Tibial artery (tissue), 4 donors: ENCODE results near the gene SP110.

Experiments used
- DNase-seq, 2 donors: peaks; one replicate each; pipeline ENCODE4 v3.0.0-alpha.2; 2019
- H3K27ac ChIP-seq, 2 donors: fragments of 200-600 bp; sonication (generic) in 1 of 2; 1 replicate in 1 of 2; 2 replicates in 1 of 2; pipeline ENCODE4 v1.5.1; 2018 to 2019; ENCODE audit warnings: mild to moderate bottlenecking in 1 of 2
- H3K27me3 ChIP-seq, 2 donors: fragments of 200-600 bp; sonication (generic) in 1 of 2; one replicate each; pipeline versions ENCODE4 v1.5.1 to v1.6.0; 2016 to 2019
- H3K36me3 ChIP-seq, 3 donors: fragments of 200-600 bp; sonication (generic) in 2 of 3; one replicate each; pipeline ENCODE4 v1.5.1; 2016 to 2019; ENCODE audit warnings: mild to moderate bottlenecking in 2 of 3
- H3K4me1 ChIP-seq, 4 donors: fragments of 200-600 bp; sonication (generic) in 2 of 4; 1 replicate in 3 of 4; 2 replicates in 1 of 4; pipeline ENCODE4 v1.5.1; 2016 to 2019
- H3K4me3 ChIP-seq, 2 donors: fragments of 200-600 bp; sonication (generic) in 1 of 2; 1 replicate in 1 of 2; 2 replicates in 1 of 2; pipeline ENCODE4 v1.5.1; 2018 to 2019; ENCODE audit warnings: mild to moderate bottlenecking in 2 of 2
- H3K9me3 ChIP-seq, 3 donors: fragments of 200-600 bp; sonication (generic) in 1 of 3; one replicate each; pipeline ENCODE4 v1.5.1; 2016 to 2019
- CTCF ChIP-seq, 2 experiments: fragments of 200-600 bp in 1 of 2; fragments of 450-650 bp in 1 of 2; IDR thresholded peaks; one replicate each; pipeline ENCODE4 v1.5.1; 2017 to 2019; ENCODE audit warnings: antibody characterized with exemption in 2 of 2, mild to moderate bottlenecking in 1 of 2, moderate library complexity in 1 of 2
- intact Hi-C: fragments of 100-400 bp; cut with DNase I; formaldehyde crosslinking; loops from one replicate; pipeline ENCODE4 v1.15.0; 2023; ENCODE audit warnings: low total_unique reads

Gene SP110

DNA sequence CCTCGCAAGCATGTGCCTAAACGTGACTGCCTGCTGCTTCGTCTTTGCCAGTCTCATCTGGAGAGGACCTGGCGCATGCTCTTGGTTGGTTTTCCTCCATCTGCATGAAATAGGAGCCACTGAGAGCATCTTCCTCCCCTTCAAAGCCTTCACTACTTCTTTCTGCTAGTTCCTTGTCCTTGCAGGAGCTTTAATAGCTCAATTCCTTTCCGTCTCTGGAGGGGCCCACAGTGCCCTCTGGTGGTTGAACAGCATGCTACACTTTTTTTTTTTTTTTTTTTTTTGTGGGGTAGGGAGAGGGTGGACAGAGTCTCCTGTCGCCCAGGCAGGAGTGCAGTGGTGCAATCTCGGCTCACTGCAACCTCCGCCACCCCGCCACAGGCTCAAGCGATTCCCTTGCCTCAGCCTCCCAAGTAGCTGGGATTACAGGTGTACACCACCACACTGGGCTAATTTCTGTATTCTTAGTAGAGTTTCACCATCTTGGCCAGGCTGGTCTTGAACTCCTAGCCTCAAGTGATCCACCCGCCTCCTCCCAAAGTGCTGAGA is 59.6 kb downstream of the SP110 start:
- no peak for DNase-seq
- Histone ChIP-seq H3K4me1 (no peaks in the 10 kb centered on the region), H3K27ac (no peak overlapping the region), H3K27me3 (no peaks in the 10 kb centered on the region), H3K36me3 (no peaks in the 10 kb centered on the region), H3K9me3 (no peaks in the 10 kb centered on the region), H3K4me3 (no peak overlapping the region)
- TF ChIP-seq CTCF (IDR thresholded peaks at IDR 0.05): peak; percentile 51 to 53
- intact Hi-C loops: no loop called here

DNA sequence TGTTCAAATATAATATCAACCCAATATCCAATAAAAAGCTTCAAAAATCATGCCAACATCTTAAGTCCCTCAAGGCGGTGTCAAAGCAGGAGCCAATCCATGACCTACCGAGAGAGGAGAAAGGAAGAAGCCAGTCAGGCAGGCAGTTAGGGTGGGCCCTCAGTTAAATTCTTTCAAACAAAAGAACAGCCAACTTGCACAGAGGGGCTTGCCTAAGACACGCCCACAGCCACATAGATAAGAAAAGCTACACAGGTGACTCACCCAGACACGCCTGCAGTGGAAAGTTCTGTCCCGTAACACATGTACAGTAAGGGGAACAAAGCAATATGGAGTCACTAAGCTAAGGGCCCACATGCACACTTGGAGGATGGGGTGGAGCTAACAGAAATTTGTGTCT is 61.3 kb downstream of the SP110 start:
- DNase-seq: no peak
- Histone ChIP-seq H3K27ac (no peak overlapping the region), H3K27me3 (no peaks in the 10 kb centered on the region), H3K4me1 (no peaks in the 10 kb centered on the region), H3K4me3 (no peak overlapping the region), H3K36me3 (no peaks in the 10 kb centered on the region), H3K9me3 (no peaks in the 10 kb centered on the region)
- intact Hi-C loops: loop anchor here (5.0 kb wide), 1 partner anchor 91 kb away; the partner anchor contains the start of gene SLC16A14
- no peak for TF ChIP-seq CTCF (IDR thresholded peaks at IDR 0.05)

GRCh38 chr2:230156782-230157699 is 62.7 kb downstream of the SP110 start:
- no peak overlapping the region for H3K4me3 ChIP-seq
- no peaks in the 10 kb centered on the region for H3K36me3 ChIP-seq
- no peaks in the 10 kb centered on the region for H3K27me3 ChIP-seq
- no peaks in the 10 kb centered on the region for H3K9me3 ChIP-seq
- no peak overlapping the region for H3K27ac ChIP-seq
- no peak for TF ChIP-seq CTCF (IDR thresholded peaks at IDR 0.05)
- DNase-seq: no peak
- no peaks in the 10 kb centered on the region for H3K4me1 ChIP-seq
- intact Hi-C loops: loop anchor here (5.0 kb wide), 1 partner anchor 90 kb away; the partner anchor contains the start of gene SLC16A14

- intact Hi-C loops: loop anchor here (5.0 kb wide), 1 partner anchor 88 kb away; the partner anchor contains the start of gene SLC16A14
Measured at GRCh38 chr2:230155359-230155758, 64.4 kb downstream of the SP110 start.

GRCh38 chr2:230153390-230153976 is 66.3 kb downstream of the SP110 start:
- intact Hi-C loops: no loop called here

More at GRCh38 chr2:230155359-230155758, 64.4 kb downstream of the SP110 start:
- Histone ChIP-seq H3K36me3 (no peaks in the 10 kb centered on the region), H3K9me3 (no peaks in the 10 kb centered on the region), H3K4me1 (no peaks in the 10 kb centered on the region), H3K27me3 (no peaks in the 10 kb centered on the region), H3K27ac (no peak overlapping the region), H3K4me3 (no peak overlapping the region)
- DNase-seq: no peak
- TF ChIP-seq CTCF (IDR thresholded peaks at IDR 0.05): no peak

More at GRCh38 chr2:230153390-230153976, 66.3 kb downstream of the SP110 start:
- Histone ChIP-seq H3K9me3 (no peaks in the 10 kb centered on the region), H3K36me3 (no peaks in the 10 kb centered on the region), H3K4me1 (no peaks in the 10 kb centered on the region), H3K27me3 (no peaks in the 10 kb centered on the region), H3K4me3 (no peak overlapping the region), H3K27ac (no peak overlapping the region)
- no peak for DNase-seq
- TF ChIP-seq CTCF (IDR thresholded peaks at IDR 0.05): no peak
